AG04449 (cell line): ENCODE results near the gene PRKCZ.

Experiments used
- CTCF ChIA-PET: fragments of 350-600 bp; formaldehyde crosslinking; extraction: SDS; loops from one replicate; lab custom pipeline; 2021; ENCODE audit warnings: antibody characterized with exemption; lab: Yijun Ruan, JAX
- POLR2A ChIA-PET: fragments of 400-600, 350-600 bp; formaldehyde crosslinking; extraction: SDS; loops from one replicate; lab custom pipeline; 2020; ENCODE audit warnings: antibody characterized with exemption, inconsistent platforms; lab: Yijun Ruan, JAX
- DNase-seq: peaks from one replicate; pipeline ENCODE4 v3.0.0-alpha.2; 2010; ENCODE audit warnings: low read depth, low spot score
- H3K4me3 ChIP-seq: 2 replicates; pipeline ENCODE4 v1.5.1; 2011; ENCODE audit warnings: low read depth, mild to moderate bottlenecking, control low read depth, low read length
- TF ChIP-seq, protein P1 (sequence below): IDR thresholded peaks from one replicate; pipeline ENCODE4 v1.5.1; 2011; ENCODE audit warnings: mild to moderate bottlenecking, moderate library complexity, low read length, control low read depth, inconsistent platforms; ENCODE audit not compliant: insufficient read depth; ENCODE audit errors: missing control alignments

The PRKCZ gene

DNA sequence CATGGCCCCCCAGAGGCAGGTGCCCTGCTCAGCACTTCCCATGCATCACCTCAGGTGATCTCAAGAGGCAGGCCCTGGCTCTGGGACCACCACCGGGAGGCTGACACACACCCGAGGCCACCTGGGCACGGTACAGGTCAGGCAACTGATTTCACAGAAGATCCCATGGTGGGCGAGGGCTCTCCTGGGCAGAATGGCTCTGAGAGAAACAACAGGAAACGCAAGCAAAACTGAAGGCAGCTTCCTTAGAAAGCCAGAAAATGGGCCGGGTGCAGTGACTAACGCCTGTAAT lies 166.5 kb downstream of the PRKCZ start:
- POLR2A ChIA-PET: no interaction called here
- TF ChIP-seq, protein P1, sequence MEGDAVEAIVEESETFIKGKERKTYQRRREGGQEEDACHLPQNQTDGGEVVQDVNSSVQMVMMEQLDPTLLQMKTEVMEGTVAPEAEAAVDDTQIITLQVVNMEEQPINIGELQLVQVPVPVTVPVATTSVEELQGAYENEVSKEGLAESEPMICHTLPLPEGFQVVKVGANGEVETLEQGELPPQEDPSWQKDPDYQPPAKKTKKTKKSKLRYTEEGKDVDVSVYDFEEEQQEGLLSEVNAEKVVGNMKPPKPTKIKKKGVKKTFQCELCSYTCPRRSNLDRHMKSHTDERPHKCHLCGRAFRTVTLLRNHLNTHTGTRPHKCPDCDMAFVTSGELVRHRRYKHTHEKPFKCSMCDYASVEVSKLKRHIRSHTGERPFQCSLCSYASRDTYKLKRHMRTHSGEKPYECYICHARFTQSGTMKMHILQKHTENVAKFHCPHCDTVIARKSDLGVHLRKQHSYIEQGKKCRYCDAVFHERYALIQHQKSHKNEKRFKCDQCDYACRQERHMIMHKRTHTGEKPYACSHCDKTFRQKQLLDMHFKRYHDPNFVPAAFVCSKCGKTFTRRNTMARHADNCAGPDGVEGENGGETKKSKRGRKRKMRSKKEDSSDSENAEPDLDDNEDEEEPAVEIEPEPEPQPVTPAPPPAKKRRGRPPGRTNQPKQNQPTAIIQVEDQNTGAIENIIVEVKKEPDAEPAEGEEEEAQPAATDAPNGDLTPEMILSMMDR: no peak
- CTCF ChIA-PET: no interaction called here
- H3K4me3 ChIP-seq: no peak overlapping the region
- DNase-seq: no peak

DNA sequence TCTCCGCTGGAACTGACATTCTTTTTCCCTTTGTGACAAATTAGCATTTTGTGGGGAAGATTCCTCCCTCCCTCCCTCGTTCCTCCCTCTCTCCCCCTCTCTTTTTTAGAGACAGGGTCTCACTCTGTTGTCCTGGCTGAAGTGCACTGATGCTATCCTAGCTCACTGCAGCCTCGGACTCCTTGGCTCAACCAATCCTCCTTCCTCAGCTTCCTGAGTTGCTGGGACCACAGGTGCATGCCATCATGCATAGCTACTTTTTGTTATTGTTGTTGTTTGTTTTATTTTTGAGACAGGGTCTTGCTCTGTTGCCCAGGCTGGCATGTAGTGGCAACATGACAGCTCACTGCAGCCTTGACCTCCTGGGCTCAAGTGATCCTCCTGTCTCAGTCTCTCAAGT lies 171.1 kb downstream of the PRKCZ start:
- TF ChIP-seq, protein P1: no peak
- ChIA-PET CTCF (interaction anchor here (1.2 to 1.7 kb wide), 4 partner anchors 12 to 161 kb away, joined by 4 to 5 read pairs (median 4); partner anchors contain the start of gene FAAP20), POLR2A (no interaction called here)
- no peak for DNase-seq
- no peak overlapping the region for H3K4me3 ChIP-seq

GRCh38 chr1:2224170-2224584 lies 174.0 kb downstream of the PRKCZ start:
- CTCF ChIA-PET: interaction anchor here (0.9 to 1.5 kb wide), 2 partner anchors 10 to 157 kb away, joined by 3 to 4 read pairs; no protein-coding TSS in a partner anchor
- no peak overlapping the region for H3K4me3 ChIP-seq
- TF ChIP-seq, protein P1: no peak
- POLR2A ChIA-PET: interaction anchor here (0.7 to 1.2 kb wide), 3 partner anchors 10 to 25 kb away, joined by 3 to 4 read pairs (median 3); no protein-coding TSS in a partner anchor
- DNase-seq: no peak

- no peak overlapping the region for H3K4me3 ChIP-seq
- TF ChIP-seq, protein P1: no peak
- no peak for DNase-seq
- ChIA-PET CTCF (interaction anchor here (0.9 to 2.1 kb wide), 6 partner anchors 9 to 159 kb away, joined by 3 to 11 read pairs (median 4); partner anchors contain the start of gene FAAP20), POLR2A (interaction anchor here (0.7 to 1.2 kb wide), 3 partner anchors 11 to 26 kb away, joined by 3 to 4 read pairs (median 3); no protein-coding TSS in a partner anchor)
These were observed 174.6 kb downstream of the PRKCZ start for GRCh38 chr1:2224631-2225428.

DNA sequence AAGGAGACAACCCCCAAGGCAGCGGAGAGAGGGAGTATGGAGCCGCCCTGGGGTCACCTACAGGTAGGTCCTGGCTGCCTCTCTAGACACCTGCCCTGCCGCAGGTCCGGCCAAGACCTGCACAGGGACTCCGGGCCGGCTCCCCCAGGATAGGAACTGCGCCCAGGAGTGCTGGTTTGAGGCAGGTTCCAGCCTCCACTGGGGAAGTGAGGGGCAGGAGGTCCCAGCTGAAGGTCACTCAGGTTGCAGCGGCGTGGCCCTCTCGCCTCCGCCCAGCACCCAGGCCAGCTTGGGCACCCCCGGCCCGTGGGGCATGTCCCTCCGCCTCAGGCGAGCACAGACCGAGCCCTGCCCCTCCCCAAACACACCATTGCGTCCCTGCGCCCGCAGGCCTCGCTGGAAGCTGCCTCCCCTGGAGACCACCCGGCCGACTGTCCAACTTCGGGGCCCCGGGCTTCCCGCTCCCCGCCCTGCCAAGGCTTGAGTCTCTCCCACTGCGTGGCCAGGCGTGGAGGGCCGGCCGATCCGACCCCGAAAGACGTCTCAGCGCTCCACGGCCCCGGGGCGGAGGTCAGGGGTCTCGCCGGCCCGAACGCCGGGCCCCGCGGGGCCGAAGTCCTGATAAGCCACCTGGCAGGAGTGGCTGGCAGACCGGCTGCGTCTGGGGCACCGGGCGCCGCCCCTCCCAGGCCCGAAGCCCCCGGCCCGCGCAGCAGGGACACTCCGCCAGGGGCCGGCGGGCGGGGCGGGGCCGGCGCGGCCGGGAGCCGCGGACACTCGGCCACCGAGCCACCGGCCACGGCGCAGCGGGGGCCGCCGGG lies 176.5 kb downstream of the PRKCZ start:
- ChIA-PET CTCF (interaction anchor here (1.1 to 2.1 kb wide), 4 partner anchors 32 to 156 kb away, joined by 3 to 11 read pairs (median 4); partner anchors contain the start of gene FAAP20), POLR2A (interaction anchor here (0.6 to 1.5 kb wide), 3 partner anchors 13 to 27 kb away, joined by 3 to 5 read pairs (median 5); no protein-coding TSS in a partner anchor)
- DNase-seq: no peak
- peak overlapping the region; percentile 79 for H3K4me3 ChIP-seq
- TF ChIP-seq, protein P1: no peak
